ENCODE data around the gene WASF2. TPM values are rescaled to one million over a fixed set of nuclear protein-coding genes. Genes with fewer than 3 reads are reported as not detected.
"Not testable (repeated sequence)": the region's sequence is repeated elsewhere in the genome, so short reads cannot be mapped to it uniquely, and the experiment has no call there.

The WASF2 gene
- polyA plus RNA-seq (2013, experiment 1 of 2) = 44.1 TPM
- polyA plus RNA-seq (2013, experiment 2 of 2) = 45.8 TPM

DNA sequence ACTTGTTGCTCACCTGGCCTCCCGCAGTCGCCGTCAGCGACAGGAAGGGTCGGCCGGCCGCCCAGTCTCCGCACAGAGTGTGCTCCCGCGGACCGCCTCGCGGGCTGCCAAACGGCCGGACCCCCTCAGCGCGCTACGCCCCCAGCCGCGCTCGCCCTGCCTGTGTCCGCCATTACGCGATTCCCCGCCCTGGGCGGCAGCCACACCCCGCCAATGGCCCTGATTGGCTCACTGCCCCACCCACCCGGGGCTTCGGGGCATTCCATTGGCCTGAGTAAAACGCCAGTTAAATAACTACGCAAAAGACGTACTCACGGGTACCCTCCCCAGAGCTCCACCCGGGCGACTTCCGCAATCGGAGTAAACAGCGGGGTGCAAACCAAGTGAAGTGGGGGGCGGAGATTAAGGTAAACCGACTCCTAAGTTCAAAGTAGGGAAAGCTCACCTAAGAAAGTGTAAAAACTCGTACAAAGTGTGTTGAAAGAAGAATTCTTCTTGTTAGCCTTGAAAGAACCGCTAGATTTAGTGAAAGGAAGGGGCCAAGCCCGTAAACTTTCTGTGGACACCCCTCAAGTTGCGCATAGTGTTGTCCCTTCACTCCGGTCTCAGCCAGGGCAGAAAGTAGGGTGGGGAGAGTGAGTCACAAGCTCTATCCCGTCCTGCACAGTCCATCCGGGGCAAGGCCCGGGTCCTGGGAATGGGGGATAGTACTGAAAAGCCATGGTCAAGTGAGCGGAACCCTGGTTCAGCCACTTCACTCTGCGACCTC, at the start of gene WASF2:
Gene WASF2 (minus strand): TSS at position 195 of the 769 bp plus-strand sequence. CDS start 61,277 bp downstream, outside the sequence.
- Histone ChIP-seq H3K4ac (ENCODE audit: low read length) (peak within 1 kb of the TSS; percentile 84), H3K36me3 (replicated peaks in 1 of 2; ENCODE audit: control insufficient read depth in 2 of 2, insufficient read depth in 2 of 2, low read length in 2 of 2) (peaks cover 0 to 7% of the 10 kb centered on the region in 2 donors), H4K8ac (ENCODE audit: low read depth, low read length) (no peak within 1 kb of the TSS), H4K91ac (ENCODE audit: low read depth, low read length, poor library complexity) (peak within 1 kb of the TSS; percentile 53), H2AFZ (ENCODE audit: low read length) (peak within 1 kb of the TSS; percentile 93), H2AK5ac (ENCODE audit: low read depth, low read length) (peak within 1 kb of the TSS; percentile 97), H3K79me1 (ENCODE audit: low read depth, low read length) (peaks cover 3% of the 10 kb centered on the region), H2BK120ac (ENCODE audit: low read depth, low read length) (peak within 1 kb of the TSS; percentile 83), H2BK15ac (ENCODE audit: low read length) (peak within 1 kb of the TSS; percentile 84), H3K27ac (replicated peaks; ENCODE audit: low read length) (peak within 1 kb of the TSS; percentile 65), H2BK12ac (ENCODE audit: low read length) (peak within 1 kb of the TSS; percentile 73), H2BK5ac (ENCODE audit: low read length) (peak within 1 kb of the TSS; percentile 93), H3K27me3 (ENCODE audit: control insufficient read depth in 3 of 3, insufficient read depth in 3 of 3, low read depth in 1 of 3, low read length in 3 of 3) (no peaks in the 10 kb centered on the region), H3K4me2 (ENCODE audit: insufficient read depth, low read length, poor library complexity, severe bottlenecking) (peak within 1 kb of the TSS; percentile 62), H3K4me3 (ENCODE audit: low read length in 2 of 2) (peak within 1 kb of the TSS; percentile 83 to 97), H3K18ac (ENCODE audit: low read length) (peak within 1 kb of the TSS; percentile 98), H3K4me1 (ENCODE audit: control insufficient read depth in 2 of 2, insufficient read depth in 1 of 2, low read depth in 1 of 2, low read length in 2 of 2) (peaks cover 2 to 14% of the 10 kb centered on the region in 2 donors), H3K9ac (ENCODE audit: low read depth, low read length, poor library complexity) (peak within 1 kb of the TSS; percentile 91), H3K23ac (ENCODE audit: low read depth, low read length, poor library complexity) (peak within 1 kb of the TSS; percentile 96), H3K9me3 (replicated peaks in 1 of 2; ENCODE audit: control insufficient read depth in 2 of 2, insufficient read depth in 1 of 2, low read depth in 1 of 2, low read length in 2 of 2) (no peaks in the 10 kb centered on the region), H3K14ac (ENCODE audit: low read length) (peak within 1 kb of the TSS; percentile 99)
- peak; percentile 97 for DNase-seq (ENCODE audit: low spot score)
- no CpG with 5 or more reads among the region's 50 CpGs for WGBS, 2 donors (ENCODE audit: extremely low coverage in 2 of 2, insufficient read length in 2 of 2, insufficient replicate concordance in 1 of 2)

DNA sequence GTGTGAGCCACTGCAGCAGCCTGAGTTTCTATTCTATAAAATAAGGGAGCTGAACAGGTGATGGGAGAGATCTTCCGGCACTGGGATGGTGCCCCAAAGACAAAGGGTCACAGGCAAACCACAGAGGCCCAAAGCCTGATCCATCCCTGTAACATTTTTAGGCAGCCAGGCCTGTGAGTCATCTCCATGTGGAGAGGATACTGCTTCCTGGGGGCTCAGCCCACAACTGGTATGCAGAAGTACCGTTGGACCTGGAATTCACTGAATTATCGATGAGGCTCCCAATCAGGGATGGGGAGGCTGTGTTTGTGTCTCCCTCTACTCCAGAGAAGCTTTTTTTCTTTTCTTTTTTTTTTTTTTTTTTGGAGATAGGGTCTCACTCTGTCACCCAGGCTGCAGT, 48.8 kb upstream of the WASF2 start:
- no peak overlapping the region for H3K14ac ChIP-seq (ENCODE audit: low read length)
- no peaks in the 10 kb centered on the region for H3K9me3 ChIP-seq (replicated peaks in 1 of 2; ENCODE audit: control insufficient read depth in 2 of 2, insufficient read depth in 1 of 2, low read depth in 1 of 2, low read length in 2 of 2)
- no peak overlapping the region for H2BK15ac ChIP-seq (ENCODE audit: low read length)
- WGBS, 2 donors (ENCODE audit: extremely low coverage in 2 of 2, insufficient read length in 2 of 2, insufficient replicate concordance in 1 of 2) = no CpG with 5 or more reads among the region's 3 CpGs
- peaks cover 17 to 79% of the 10 kb centered on the region in 2 donors for H3K36me3 ChIP-seq (replicated peaks in 1 of 2; ENCODE audit: control insufficient read depth in 2 of 2, insufficient read depth in 2 of 2, low read length in 2 of 2)
- no peaks in the 10 kb centered on the region for H3K27me3 ChIP-seq (ENCODE audit: control insufficient read depth in 3 of 3, insufficient read depth in 3 of 3, low read depth in 1 of 3, low read length in 3 of 3)
- H3K18ac ChIP-seq (ENCODE audit: low read length) = no peak overlapping the region
- no peak overlapping the region for H3K9ac ChIP-seq (ENCODE audit: low read depth, low read length, poor library complexity)
- H3K4me3 ChIP-seq (ENCODE audit: low read length in 2 of 2) = no peak overlapping the region
- no peak overlapping the region for H2AFZ ChIP-seq (ENCODE audit: low read length)
- H4K8ac ChIP-seq (ENCODE audit: low read depth, low read length) = no peak overlapping the region
- no peak overlapping the region for H3K27ac ChIP-seq (replicated peaks; ENCODE audit: low read length)
- no peak overlapping the region for H2BK5ac ChIP-seq (ENCODE audit: low read length)
- DNase-seq (ENCODE audit: low spot score) = no peak
- no peak overlapping the region for H3K4me2 ChIP-seq (ENCODE audit: insufficient read depth, low read length, poor library complexity, severe bottlenecking)
- H3K4me1 ChIP-seq (ENCODE audit: control insufficient read depth in 2 of 2, insufficient read depth in 1 of 2, low read depth in 1 of 2, low read length in 2 of 2) = peaks cover 32 to 35% of the 10 kb centered on the region in 2 donors
- H2BK12ac ChIP-seq (ENCODE audit: low read length) = no peak overlapping the region
- H3K4ac ChIP-seq (ENCODE audit: low read length) = no peak overlapping the region
- H4K91ac ChIP-seq (ENCODE audit: low read depth, low read length, poor library complexity) = no peak overlapping the region
- no peak overlapping the region for H3K23ac ChIP-seq (ENCODE audit: low read depth, low read length, poor library complexity)
- H3K79me1 ChIP-seq (ENCODE audit: low read depth, low read length) = peaks cover 13% of the 10 kb centered on the region
- H2AK5ac ChIP-seq (ENCODE audit: low read depth, low read length) = no peak overlapping the region
- H2BK120ac ChIP-seq (ENCODE audit: low read depth, low read length) = no peak overlapping the region

GRCh38 chr1:27538305-27538676, 48.3 kb upstream of the WASF2 start:
- not testable (repeated sequence) for H2BK5ac ChIP-seq (ENCODE audit: low read length)

DNA sequence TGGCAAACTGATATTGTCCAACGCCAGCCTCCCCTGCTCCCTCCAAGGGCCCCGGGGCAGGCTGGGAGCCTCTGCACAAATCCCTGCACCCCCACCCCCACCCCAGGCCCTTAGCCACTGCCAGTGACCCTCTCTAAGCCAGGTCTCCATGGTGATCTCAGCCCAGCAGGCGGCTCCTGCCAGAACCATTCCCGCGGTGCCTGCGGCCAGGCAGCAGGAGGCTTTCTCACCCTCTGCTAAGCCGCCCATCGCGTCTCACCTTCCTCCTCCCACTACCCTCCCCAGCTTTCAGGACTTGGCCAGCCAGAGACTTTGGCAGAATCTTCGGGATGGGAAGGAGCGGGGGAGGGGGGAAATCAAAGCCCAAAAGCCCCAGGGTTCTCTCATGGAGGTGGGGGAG, 46.8 kb upstream of the WASF2 start:
- peaks cover 22 to 27% of the 10 kb centered on the region in 2 donors for H3K4me1 ChIP-seq (ENCODE audit: control insufficient read depth in 2 of 2, insufficient read depth in 1 of 2, low read depth in 1 of 2, low read length in 2 of 2)
- no peak overlapping the region for H2BK12ac ChIP-seq (ENCODE audit: low read length)
- no peak overlapping the region for H4K8ac ChIP-seq (ENCODE audit: low read depth, low read length)
- peaks cover 15 to 76% of the 10 kb centered on the region in 2 donors for H3K36me3 ChIP-seq (replicated peaks in 1 of 2; ENCODE audit: control insufficient read depth in 2 of 2, insufficient read depth in 2 of 2, low read length in 2 of 2)
- H3K4ac ChIP-seq (ENCODE audit: low read length) = no peak overlapping the region
- WGBS, 2 donors (ENCODE audit: extremely low coverage in 2 of 2, insufficient read length in 2 of 2, insufficient replicate concordance in 1 of 2) = no CpG with 5 or more reads among the region's 11 CpGs
- no peak overlapping the region for H4K91ac ChIP-seq (ENCODE audit: low read depth, low read length, poor library complexity)
- H3K4me2 ChIP-seq (ENCODE audit: insufficient read depth, low read length, poor library complexity, severe bottlenecking) = peak overlapping the region; percentile 30
- H3K9ac ChIP-seq (ENCODE audit: low read depth, low read length, poor library complexity) = no peak overlapping the region
- H2AFZ ChIP-seq (ENCODE audit: low read length) = no peak overlapping the region
- H3K27me3 ChIP-seq (ENCODE audit: control insufficient read depth in 3 of 3, insufficient read depth in 3 of 3, low read depth in 1 of 3, low read length in 3 of 3) = no peaks in the 10 kb centered on the region
- H2BK15ac ChIP-seq (ENCODE audit: low read length) = peak overlapping the region; percentile 71
- peak; percentile 45 for DNase-seq (ENCODE audit: low spot score)
- H2AK5ac ChIP-seq (ENCODE audit: low read depth, low read length) = peak overlapping the region; percentile 97
- no peak overlapping the region for H3K14ac ChIP-seq (ENCODE audit: low read length)
- no peak overlapping the region for H3K23ac ChIP-seq (ENCODE audit: low read depth, low read length, poor library complexity)
- peak overlapping the region; percentile 79 for H3K27ac ChIP-seq (replicated peaks; ENCODE audit: low read length)
- H3K18ac ChIP-seq (ENCODE audit: low read length) = peak overlapping the region; percentile 94
- no peak overlapping the region for H3K4me3 ChIP-seq (ENCODE audit: low read length in 2 of 2)
- H2BK5ac ChIP-seq (ENCODE audit: low read length) = peak overlapping the region; percentile 77
- peaks cover 7% of the 10 kb centered on the region for H3K79me1 ChIP-seq (ENCODE audit: low read depth, low read length)
- H2BK120ac ChIP-seq (ENCODE audit: low read depth, low read length) = peak overlapping the region; percentile 48
- H3K9me3 ChIP-seq (replicated peaks in 1 of 2; ENCODE audit: control insufficient read depth in 2 of 2, insufficient read depth in 1 of 2, low read depth in 1 of 2, low read length in 2 of 2) = no peaks in the 10 kb centered on the region

More at GRCh38 chr1:27538305-27538676, 48.3 kb upstream of the WASF2 start:
- not testable (repeated sequence) for H2BK120ac ChIP-seq (ENCODE audit: low read depth, low read length); H4K8ac ChIP-seq (ENCODE audit: low read depth, low read length); H3K18ac ChIP-seq (ENCODE audit: low read length); H3K27ac ChIP-seq (replicated peaks; ENCODE audit: low read length); H4K91ac ChIP-seq (ENCODE audit: low read depth, low read length, poor library complexity); H3K27me3 ChIP-seq (ENCODE audit: control insufficient read depth in 3 of 3, insufficient read depth in 3 of 3, low read depth in 1 of 3, low read length in 3 of 3); H3K9ac ChIP-seq (ENCODE audit: low read depth, low read length, poor library complexity); H3K4me2 ChIP-seq (ENCODE audit: insufficient read depth, low read length, poor library complexity, severe bottlenecking); DNase-seq (ENCODE audit: low spot score); H2AK5ac ChIP-seq (ENCODE audit: low read depth, low read length); H2BK12ac ChIP-seq (ENCODE audit: low read length); H3K9me3 ChIP-seq (replicated peaks in 1 of 2; ENCODE audit: control insufficient read depth in 2 of 2, insufficient read depth in 1 of 2, low read depth in 1 of 2, low read length in 2 of 2); H3K4me3 ChIP-seq (ENCODE audit: low read length in 2 of 2); H2AFZ ChIP-seq (ENCODE audit: low read length); H3K4ac ChIP-seq (ENCODE audit: low read length); H3K23ac ChIP-seq (ENCODE audit: low read depth, low read length, poor library complexity); H3K14ac ChIP-seq (ENCODE audit: low read length); H2BK15ac ChIP-seq (ENCODE audit: low read length)
- Histone ChIP-seq H3K4me1 (ENCODE audit: control insufficient read depth in 2 of 2, insufficient read depth in 1 of 2, low read depth in 1 of 2, low read length in 2 of 2) (peaks cover 30 to 34% of the 10 kb centered on the region in 2 donors), H3K36me3 (replicated peaks in 1 of 2; ENCODE audit: control insufficient read depth in 2 of 2, insufficient read depth in 2 of 2, low read length in 2 of 2) (peaks cover 17 to 80% of the 10 kb centered on the region in 2 donors), H3K79me1 (ENCODE audit: low read depth, low read length) (peaks cover 13% of the 10 kb centered on the region)
- no CpG with 5 or more reads among the region's 4 CpGs for WGBS, 2 donors (ENCODE audit: extremely low coverage in 2 of 2, insufficient read length in 2 of 2, insufficient replicate concordance in 1 of 2)

Measured in neuronal stem cell (in vitro differentiated cells).